GM12801 (cell line): Measurements from ENCODE around the gene RPP14.

Experiments
- CTCF ChIP-seq: IDR thresholded peaks from one replicate; pipeline ENCODE4 v1.5.1; 2011; ENCODE audit warnings: control low read depth; ENCODE audit not compliant: insufficient read length; ENCODE audit errors: extremely low read depth

The RPP14 gene

GRCh38 chr3:58323529-58324390 is 17.7 kb downstream of the RPP14 start:
- no peak for TF ChIP-seq CTCF

GRCh38 chr3:58324391-58325390 is 18.6 kb downstream of the RPP14 start:
- TF ChIP-seq CTCF = no peak

GRCh38 chr3:58325525-58325992 is 19.5 kb downstream of the RPP14 start:
- TF ChIP-seq CTCF = no peak

- TF ChIP-seq CTCF = no peak
Measured at GRCh38 chr3:58326267-58326900, 20.3 kb downstream of the RPP14 start.

- no peak for TF ChIP-seq CTCF
Measured at GRCh38 chr3:58329150-58329921, 23.3 kb downstream of the RPP14 start.

GRCh38 chr3:58329922-58330413 is 23.9 kb downstream of the RPP14 start:
- no peak for TF ChIP-seq CTCF
